ENCODE results near the gene COIL. TPM values are rescaled to one million over a fixed set of nuclear protein-coding genes. Genes with fewer than 3 reads are reported as not detected.

Gene COIL
- total RNA-seq, 1 donor, result 11.9 TPM

GRCh38 chr17:56926270-56926669, 34.6 kb downstream of the COIL start:
- Histone ChIP-seq H3K79me2 (ENCODE audit: insufficient read depth, low read length) (no peaks in the 10 kb centered on the region), H4K20me1 (ENCODE audit: insufficient read depth, low read length) (no peaks in the 10 kb centered on the region), H3K27ac (ENCODE audit: low read depth, low read length) (no peak overlapping the region), H3K9me3 (ENCODE audit: low read depth, low read length) (no peaks in the 10 kb centered on the region), H3K4me3 (ENCODE audit: insufficient read depth, low read length) (no peak overlapping the region), H2AFZ (ENCODE audit: low read length) (no peak overlapping the region), H3K4me2 (ENCODE audit: insufficient read depth, low read length) (no peak overlapping the region), H3K27me3 (ENCODE audit: insufficient read depth, low read length) (no peaks in the 10 kb centered on the region), H3K36me3 (ENCODE audit: insufficient read depth, low read length) (no peaks in the 10 kb centered on the region), H3K4me1 (ENCODE audit: insufficient read depth, low read length) (no peaks in the 10 kb centered on the region)
- TF ChIP-seq CTCF (IDR thresholded peaks at IDR 0.05; ENCODE audit: extremely low read depth, low read depth, low read length), result no peak
- DNase-seq (ENCODE audit: insufficient read length, low spot score, missing footprints), result no peak

GRCh38 chr17:56925088-56925487, 35.8 kb downstream of the COIL start:
- TF ChIP-seq CTCF (IDR thresholded peaks at IDR 0.05; ENCODE audit: extremely low read depth, low read depth, low read length), result no peak
- Histone ChIP-seq H2AFZ (ENCODE audit: low read length) (no peak overlapping the region), H3K27ac (ENCODE audit: low read depth, low read length) (no peak overlapping the region), H3K4me2 (ENCODE audit: insufficient read depth, low read length) (no peak overlapping the region), H3K9me3 (ENCODE audit: low read depth, low read length) (no peaks in the 10 kb centered on the region), H3K4me1 (ENCODE audit: insufficient read depth, low read length) (no peaks in the 10 kb centered on the region), H4K20me1 (ENCODE audit: insufficient read depth, low read length) (no peaks in the 10 kb centered on the region), H3K27me3 (ENCODE audit: insufficient read depth, low read length) (no peaks in the 10 kb centered on the region), H3K36me3 (ENCODE audit: insufficient read depth, low read length) (no peaks in the 10 kb centered on the region), H3K4me3 (ENCODE audit: insufficient read depth, low read length) (no peak overlapping the region), H3K79me2 (ENCODE audit: insufficient read depth, low read length) (no peaks in the 10 kb centered on the region)
- no peak for DNase-seq (ENCODE audit: insufficient read length, low spot score, missing footprints)

GRCh38 chr17:56919717-56920116, 41.1 kb downstream of the COIL start:
- Histone ChIP-seq H3K9me3 (ENCODE audit: low read depth, low read length) (no peaks in the 10 kb centered on the region), H4K20me1 (ENCODE audit: insufficient read depth, low read length) (no peaks in the 10 kb centered on the region), H2AFZ (ENCODE audit: low read length) (no peak overlapping the region), H3K27ac (ENCODE audit: low read depth, low read length) (no peak overlapping the region), H3K4me2 (ENCODE audit: insufficient read depth, low read length) (no peak overlapping the region), H3K4me3 (ENCODE audit: insufficient read depth, low read length) (no peak overlapping the region), H3K27me3 (ENCODE audit: insufficient read depth, low read length) (no peaks in the 10 kb centered on the region), H3K79me2 (ENCODE audit: insufficient read depth, low read length) (peaks cover 4% of the 10 kb centered on the region), H3K4me1 (ENCODE audit: insufficient read depth, low read length) (peaks cover 15% of the 10 kb centered on the region), H3K36me3 (ENCODE audit: insufficient read depth, low read length) (no peaks in the 10 kb centered on the region)
- no peak for DNase-seq (ENCODE audit: insufficient read length, low spot score, missing footprints)
- no peak for TF ChIP-seq CTCF (IDR thresholded peaks at IDR 0.05; ENCODE audit: extremely low read depth, low read depth, low read length)

GRCh38 chr17:56918916-56919315, 41.9 kb downstream of the COIL start:
- Histone ChIP-seq H4K20me1 (ENCODE audit: insufficient read depth, low read length) (no peaks in the 10 kb centered on the region), H3K27ac (ENCODE audit: low read depth, low read length) (no peak overlapping the region), H3K4me1 (ENCODE audit: insufficient read depth, low read length) (peaks cover 16% of the 10 kb centered on the region), H3K4me3 (ENCODE audit: insufficient read depth, low read length) (no peak overlapping the region), H2AFZ (ENCODE audit: low read length) (no peak overlapping the region), H3K27me3 (ENCODE audit: insufficient read depth, low read length) (no peaks in the 10 kb centered on the region), H3K4me2 (ENCODE audit: insufficient read depth, low read length) (no peak overlapping the region), H3K36me3 (ENCODE audit: insufficient read depth, low read length) (no peaks in the 10 kb centered on the region), H3K79me2 (ENCODE audit: insufficient read depth, low read length) (peaks cover 11% of the 10 kb centered on the region), H3K9me3 (ENCODE audit: low read depth, low read length) (no peaks in the 10 kb centered on the region)
- DNase-seq (ENCODE audit: insufficient read length, low spot score, missing footprints), result no peak
- TF ChIP-seq CTCF (IDR thresholded peaks at IDR 0.05; ENCODE audit: extremely low read depth, low read depth, low read length), result no peak
